Erythroblast (primary cell): ENCODE data around the gene MFRP.

ENCODE experiments used
- GATA1 ChIP-seq: IDR thresholded peaks from 2 replicates; pipeline ENCODE4 v1.6.1; 2011; ENCODE audit warnings: low read depth, mild to moderate bottlenecking, control low read depth, low read length, moderate library complexity
- POLR2A ChIP-seq: IDR thresholded peaks from 2 replicates; pipeline ENCODE4 v1.6.1; 2011; ENCODE audit warnings: mild to moderate bottlenecking, low read length

- TF ChIP-seq POLR2A, result no peak
- no peak for TF ChIP-seq GATA1
These were observed 35.8 kb downstream of the MFRP start for GRCh38 chr11:119310682-119311052.
